NT2/D1 (cell line): ENCODE measurements around the gene CDC42EP4.

Experiments used
- SUZ12 ChIP-seq: IDR thresholded peaks from 2 replicates; pipeline ENCODE4 v1.6.1; 2011; ENCODE audit not compliant: insufficient read length, insufficient read depth; ENCODE audit errors: extremely low read depth
- YY1 ChIP-seq: IDR thresholded peaks from 2 replicates; pipeline ENCODE4 v1.6.1; 2011; ENCODE audit not compliant: insufficient read length, insufficient read depth
- ZNF274 ChIP-seq: IDR thresholded peaks from 2 replicates; pipeline ENCODE4 v1.6.1; 2011; ENCODE audit warnings: mild to moderate bottlenecking, low read depth, low read length

DNA sequence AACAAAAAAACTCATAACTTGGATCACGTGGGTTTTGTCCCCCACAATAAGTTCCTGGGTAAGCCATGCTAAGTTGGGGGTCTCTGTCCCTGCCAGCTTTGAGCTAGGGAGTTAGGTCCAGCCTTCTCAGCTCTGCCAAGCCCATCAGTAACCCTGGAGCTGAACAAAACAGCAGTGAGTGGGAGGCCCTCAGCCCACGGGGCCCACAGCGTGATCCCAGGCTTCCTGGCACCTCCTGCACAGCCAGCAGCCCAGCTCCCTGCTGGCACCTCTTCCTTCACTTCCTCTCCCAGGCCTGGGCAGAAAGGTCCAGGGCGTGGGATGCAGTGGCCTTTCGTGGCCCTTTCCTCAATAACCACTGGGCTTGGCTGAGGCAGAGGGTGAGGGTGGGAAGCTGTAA, 35.5 kb upstream of the CDC42EP4 start:
- TF ChIP-seq YY1 (no peak), ZNF274 (no peak), SUZ12 (no peak)
